IMR-90 (cell line): ENCODE data around the gene ARAP1. TPM values are rescaled to one million over a fixed set of nuclear protein-coding genes. Genes with fewer than 3 reads are reported as not detected.

Experiments
- ATAC-seq: fragments of 200-7000 bp; cut with Tn5 transposase; 2 replicates; pipeline ENCODE4 v1.9.1; 2020; ENCODE audit warnings: low read depth, mild to moderate bottlenecking, moderate library complexity
- BruUV-seq: library from RNA; stranded (reverse); fragments of 400-500 nt; replicated peaks from 2 replicates; lab custom pipeline; 2021; lab: Mats Ljungman, UMichigan
- CTCF ChIA-PET: fragments of 300-600 bp; formaldehyde crosslinking; extraction: SDS; loops from one replicate; lab custom pipeline; 2021; ENCODE audit warnings: antibody characterized with exemption; lab: Yijun Ruan, JAX
- POLR2A ChIA-PET: fragments of 300-600 bp; sonication (Branson Sonifier 250); formaldehyde crosslinking; loops from one replicate; lab custom pipeline; 2022; ENCODE audit warnings: antibody characterized with exemption; ENCODE audit not compliant: unreplicated experiment; lab: Charles Lee
- DNase-seq: peaks from one replicate; pipeline ENCODE4 v3.0.0; 2013
- H2AFZ ChIP-seq: replicated peaks from 2 replicates; pipeline ENCODE3; 2013; ENCODE audit warnings: low read length, mild to moderate bottlenecking; ENCODE audit not compliant: poor library complexity
- H2AK5ac ChIP-seq: 2 replicates; pipeline ENCODE4 v1.6.1; 2013; ENCODE audit warnings: low read depth, low read length, inconsistent platforms
- H2AK9ac ChIP-seq: replicated peaks from 2 replicates; pipeline ENCODE3; 2013; ENCODE audit warnings: mild to moderate bottlenecking, low read depth, low read length, moderate library complexity; ENCODE audit not compliant: poor library complexity
- H2BK120ac ChIP-seq: 2 replicates; pipeline ENCODE4 v1.6.1; 2013; ENCODE audit warnings: low read depth, low read length, inconsistent platforms
- H2BK15ac ChIP-seq: 3 replicates; pipeline ENCODE4 v1.6.1; 2013; ENCODE audit warnings: low read depth, low read length, inconsistent platforms
- H2BK20ac ChIP-seq: 2 replicates; pipeline ENCODE4 v1.6.1; 2013; ENCODE audit warnings: low read depth, mild to moderate bottlenecking, inconsistent platforms, low read length, moderate library complexity
- H2BK5ac ChIP-seq: 2 replicates; pipeline ENCODE4 v1.6.1; 2013; ENCODE audit warnings: mild to moderate bottlenecking, low read depth, low read length, inconsistent platforms; ENCODE audit not compliant: poor library complexity, severe bottlenecking
- H3K14ac ChIP-seq: replicated peaks from 2 replicates; pipeline ENCODE4 v1.6.1; 2013; ENCODE audit warnings: low read depth, low read length, inconsistent platforms
- H3K18ac ChIP-seq: 2 replicates; pipeline ENCODE4 v1.6.1; 2013; ENCODE audit warnings: low read depth, low read length, control low read depth
- H3K23ac ChIP-seq: 2 replicates; pipeline ENCODE4 v1.6.1; 2013; ENCODE audit warnings: low read depth, low read length, inconsistent platforms
- H3K27ac ChIP-seq: 2 replicates; pipeline ENCODE4 v1.5.1; 2013; ENCODE audit warnings: mild to moderate bottlenecking, control low read depth, low read length; ENCODE audit not compliant: insufficient read depth
- H3K27me3 ChIP-seq: 2 replicates; pipeline ENCODE4 v1.6.1; 2013; ENCODE audit warnings: low read length; ENCODE audit not compliant: control insufficient read depth, insufficient read depth
- H3K36me3 ChIP-seq: 2 replicates; pipeline ENCODE4 v1.6.1; 2013; ENCODE audit warnings: low read length, mixed read lengths; ENCODE audit not compliant: control insufficient read depth, insufficient read depth
- H3K4ac ChIP-seq: 2 replicates; pipeline ENCODE4 v1.6.1; 2013; ENCODE audit warnings: low read depth, low read length, inconsistent platforms
- H3K4me1 ChIP-seq: 2 replicates; pipeline ENCODE4 v1.6.1; 2013; ENCODE audit warnings: low read length, mixed read lengths; ENCODE audit not compliant: control insufficient read depth, insufficient read depth
- H3K4me2 ChIP-seq: 2 replicates; pipeline ENCODE4 v1.6.1; 2013; ENCODE audit warnings: low read depth, mild to moderate bottlenecking, control low read depth, low read length, moderate library complexity
- H3K4me3 ChIP-seq: 2 replicates; pipeline ENCODE4 v1.5.1; 2013; ENCODE audit warnings: low read depth, mild to moderate bottlenecking, control low read depth, low read length, moderate library complexity; ENCODE audit not compliant: insufficient read depth
- H3K56ac ChIP-seq: 2 replicates; pipeline ENCODE4 v1.6.1; 2013; ENCODE audit warnings: low read length, inconsistent platforms; ENCODE audit not compliant: insufficient read depth; ENCODE audit errors: extremely low read depth
- H3K79me1 ChIP-seq, 2 experiments: 2 replicates each; pipeline ENCODE4 v1.6.1; 2013; ENCODE audit warnings: low read length in 2 of 2, inconsistent platforms in 1 of 2, low read depth in 1 of 2
- H3K9ac ChIP-seq: 2 replicates; pipeline ENCODE4 v1.6.1; 2013; ENCODE audit warnings: low read depth, low read length, control low read depth
- H3K9me1 ChIP-seq: 2 replicates; pipeline ENCODE4 v1.6.1; 2013; ENCODE audit warnings: low read length, inconsistent platforms; ENCODE audit not compliant: insufficient read depth
- H3K9me3 ChIP-seq: 2 replicates; pipeline ENCODE4 v1.6.1; 2013; ENCODE audit warnings: low read length; ENCODE audit not compliant: control insufficient read depth, insufficient read depth
- H4K20me1 ChIP-seq: 2 replicates; pipeline ENCODE4 v1.6.1; 2013; ENCODE audit warnings: low read length, inconsistent platforms; ENCODE audit not compliant: insufficient read depth
- H4K5ac ChIP-seq: 2 replicates; pipeline ENCODE4 v1.6.1; 2013; ENCODE audit warnings: mild to moderate bottlenecking, low read depth, low read length, control low read depth
- H4K8ac ChIP-seq, 2 experiments: 2 replicates each; pipeline ENCODE4 v1.6.1; 2013; ENCODE audit warnings: low read depth in 2 of 2, low read length in 2 of 2, control low read depth in 1 of 2, inconsistent platforms in 1 of 2
- H4K91ac ChIP-seq: 2 replicates; pipeline ENCODE4 v1.6.1; 2013; ENCODE audit warnings: low read depth, low read length, inconsistent platforms; ENCODE audit not compliant: insufficient read depth
- MAFK ChIP-seq: IDR thresholded peaks from 2 replicates; pipeline ENCODE4 v1.6.1; 2012; ENCODE audit warnings: low read depth, low read length, improper control_type of control experiment
- MAZ ChIP-seq: IDR thresholded peaks from 2 replicates; pipeline ENCODE4 v1.6.1; 2012; ENCODE audit warnings: low read depth, mild to moderate bottlenecking, low read length, improper control_type of control experiment, moderate library complexity, borderline replicate concordance
- MXI1 ChIP-seq: IDR thresholded peaks from 2 replicates; pipeline ENCODE4 v1.6.1; 2012; ENCODE audit warnings: low read depth, mild to moderate bottlenecking, low read length, moderate library complexity, borderline replicate concordance
- POLR2A ChIP-seq: IDR thresholded peaks from 2 replicates; pipeline ENCODE4 v1.6.1; 2012; ENCODE audit warnings: mild to moderate bottlenecking, low read depth, low read length
- RAD21 ChIP-seq: IDR thresholded peaks from 2 replicates; pipeline ENCODE4 v1.6.1; 2012; ENCODE audit warnings: low read length, improper control_type of control experiment
- RFX5 ChIP-seq: IDR thresholded peaks from 2 replicates; pipeline ENCODE4 v1.8.0; 2012; ENCODE audit warnings: low read depth, mild to moderate bottlenecking, low read length, moderate library complexity
- whole genome bisulfite sequencing, 2 experiments: methylation state at CpG; one replicate each; pipeline versions ENCODE4 v1.1.5 to v1.1.7; 2013; ENCODE audit warnings: missing lambda C conversion rate in 2 of 2; ENCODE audit not compliant: insufficient read length in 1 of 2; ENCODE audit errors: extremely low coverage in 2 of 2; 5-methylcytosine and 5-hydroxymethylcytosine counted together
- dilution Hi-C: fragments of 300-500 bp; cut with HindIII; formaldehyde crosslinking; loops from one replicate; pipeline ENCODE4 v1.14.3; 2018; ENCODE audit warnings: low sequenced_read_pairs; ENCODE audit not compliant: unreplicated experiment
- in situ Hi-C: fragments of 300-500 bp; cut with MboI; formaldehyde crosslinking; loops from 3 replicates; pipeline ENCODE4 v1.14.3; 2019; ENCODE audit warnings: low sequenced_read_pairs, inconsistent platforms, mixed read lengths
- intact Hi-C: fragments of 100-400 bp; cut with micrococcal nuclease; formaldehyde crosslinking; loops from 2 replicates; pipeline ENCODE4 v1.10.0; 2022
- polyA plus RNA-seq, 3 experiments: library from polyadenylated mRNA; depleted of rRNA; stranded (reverse); fragments of >200 nt; gene quantifications; 2 replicates each; pipeline ENCODE4 v1.2.3, GENCODE V29; 2012; ENCODE audit warnings: low replicate concordance in 1 of 3
- total RNA-seq: library from RNA; depleted of rRNA; stranded (reverse); fragments of >200 nt; gene quantifications from 2 replicates; pipeline ENCODE4 v1.2.3, GENCODE V29; 2012
- TF ChIP-seq, protein P1 (sequence below): conservative IDR thresholded peaks from 2 replicates; pipeline ENCODE4 v1.5.1; 2012; ENCODE audit warnings: mild to moderate bottlenecking, low read depth, low read length, improper control_type of control experiment

The ARAP1 gene
- total and polyA plus RNA-seq, 2 of the 4 experiments (the other 2 are of a cell fraction), result 37.6 to 63.1 TPM

- in situ Hi-C loops, result loop anchor here (5.0 to 10.0 kb wide), 4 partner anchors 70 to 563 kb away; partner anchors contain the start of genes FCHSD2 and STARD10
- Histone ChIP-seq H3K36me3 (peaks cover 10% of the 10 kb centered on the region), H3K9me1 (peaks cover 27% of the 10 kb centered on the region), H2AK9ac (peak overlapping the region; percentile 96), H3K4ac (peak overlapping the region; percentile 98), H2BK20ac (0 out of 2 replicates have a peak overlapping the region, but pooled peaks have one; percentile 63), H3K23ac (peak overlapping the region; percentile 90), H3K79me1 (peaks cover 40 to 93% of the 10 kb centered on the region in 2 experiments), H4K20me1 (peaks cover 44% of the 10 kb centered on the region), H3K18ac (peak overlapping the region; percentile 92), H3K4me2 (peak overlapping the region; percentile 87), H3K4me1 (peaks cover 27% of the 10 kb centered on the region), H3K9me3 (no peaks in the 10 kb centered on the region), H3K4me3 (peak overlapping the region; percentile 41), H4K8ac (peak overlapping the region; percentile 65 to 99), H3K9ac (peak overlapping the region; percentile 78), H2BK15ac (peak overlapping the region; percentile 68; the same call in 1 of the 3 replicates), H2AK5ac (peak overlapping the region; percentile 69), H3K27me3 (no peaks in the 10 kb centered on the region), H4K91ac (peak overlapping the region; percentile 91), H4K5ac (peak overlapping the region; percentile 96), H3K14ac (peak overlapping the region; percentile 95), H3K56ac (peak overlapping the region; percentile 81), H2BK120ac (peak overlapping the region; percentile 93), H2AFZ (peak overlapping the region; percentile 97), H2BK5ac (peak overlapping the region; percentile 93), H3K27ac (peak overlapping the region; percentile 93)
- BruUV-seq, result no TSS peak
- ATAC-seq (peak; percentile 92), DNase-seq (peak; percentile 89)
- TF ChIP-seq RFX5, result peak; percentile 98
- TF ChIP-seq MAZ, result 0 out of 2 replicates have a peak, but pooled peaks have one; percentile 21
- TF ChIP-seq POLR2A, result peak; percentile 54; the same call in 1 of the 2 replicates
- TF ChIP-seq MXI1, result 0 out of 2 replicates have a peak, but pooled peaks have one; percentile 32
- 0 out of 2 replicates have a peak, but pooled peaks have one; percentile 5 for TF ChIP-seq MAFK
- TF ChIP-seq RAD21, result no peak
- TF ChIP-seq, protein P1, sequence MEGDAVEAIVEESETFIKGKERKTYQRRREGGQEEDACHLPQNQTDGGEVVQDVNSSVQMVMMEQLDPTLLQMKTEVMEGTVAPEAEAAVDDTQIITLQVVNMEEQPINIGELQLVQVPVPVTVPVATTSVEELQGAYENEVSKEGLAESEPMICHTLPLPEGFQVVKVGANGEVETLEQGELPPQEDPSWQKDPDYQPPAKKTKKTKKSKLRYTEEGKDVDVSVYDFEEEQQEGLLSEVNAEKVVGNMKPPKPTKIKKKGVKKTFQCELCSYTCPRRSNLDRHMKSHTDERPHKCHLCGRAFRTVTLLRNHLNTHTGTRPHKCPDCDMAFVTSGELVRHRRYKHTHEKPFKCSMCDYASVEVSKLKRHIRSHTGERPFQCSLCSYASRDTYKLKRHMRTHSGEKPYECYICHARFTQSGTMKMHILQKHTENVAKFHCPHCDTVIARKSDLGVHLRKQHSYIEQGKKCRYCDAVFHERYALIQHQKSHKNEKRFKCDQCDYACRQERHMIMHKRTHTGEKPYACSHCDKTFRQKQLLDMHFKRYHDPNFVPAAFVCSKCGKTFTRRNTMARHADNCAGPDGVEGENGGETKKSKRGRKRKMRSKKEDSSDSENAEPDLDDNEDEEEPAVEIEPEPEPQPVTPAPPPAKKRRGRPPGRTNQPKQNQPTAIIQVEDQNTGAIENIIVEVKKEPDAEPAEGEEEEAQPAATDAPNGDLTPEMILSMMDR, result no peak
- dilution Hi-C loops, result no loop called here
- ChIA-PET CTCF (no interaction called here), POLR2A (no interaction called here)
- intact Hi-C loops, result no loop called here
- WGBS, 2 experiments, result 0% methylated on average over 3 of the region's 10 CpGs; no CpG with 5 or more reads in 1 of the 2 experiments
These were observed 30.0 kb downstream of the ARAP1 start for GRCh38 chr11:72722050-72722748.
